IMR-90 (cell line): ENCODE data around the gene EMCN. TPM values are rescaled to one million over a fixed set of nuclear protein-coding genes. Genes with fewer than 3 reads are reported as not detected.

Experiments
- ATAC-seq: fragments of 200-7000 bp; cut with Tn5 transposase; 2 replicates; pipeline ENCODE4 v1.9.1; 2020; ENCODE audit warnings: low read depth, mild to moderate bottlenecking, moderate library complexity
- BruUV-seq: library from RNA; stranded (reverse); fragments of 400-500 nt; replicated peaks from 2 replicates; lab custom pipeline; 2021; lab: Mats Ljungman, UMichigan
- CTCF ChIA-PET: fragments of 300-600 bp; formaldehyde crosslinking; extraction: SDS; loops from one replicate; lab custom pipeline; 2021; ENCODE audit warnings: antibody characterized with exemption; lab: Yijun Ruan, JAX
- POLR2A ChIA-PET: fragments of 300-600 bp; sonication (Branson Sonifier 250); formaldehyde crosslinking; loops from one replicate; lab custom pipeline; 2022; ENCODE audit warnings: antibody characterized with exemption; ENCODE audit not compliant: unreplicated experiment; lab: Charles Lee
- DNase-seq: peaks from one replicate; pipeline ENCODE4 v3.0.0; 2013
- H2AFZ ChIP-seq: replicated peaks from 2 replicates; pipeline ENCODE3; 2013; ENCODE audit warnings: low read length, mild to moderate bottlenecking; ENCODE audit not compliant: poor library complexity
- H2AK5ac ChIP-seq: 2 replicates; pipeline ENCODE4 v1.6.1; 2013; ENCODE audit warnings: low read depth, low read length, inconsistent platforms
- H2AK9ac ChIP-seq: replicated peaks from 2 replicates; pipeline ENCODE3; 2013; ENCODE audit warnings: mild to moderate bottlenecking, low read depth, low read length, moderate library complexity; ENCODE audit not compliant: poor library complexity
- H2BK120ac ChIP-seq: 2 replicates; pipeline ENCODE4 v1.6.1; 2013; ENCODE audit warnings: low read depth, low read length, inconsistent platforms
- H2BK15ac ChIP-seq: 3 replicates; pipeline ENCODE4 v1.6.1; 2013; ENCODE audit warnings: low read depth, low read length, inconsistent platforms
- H2BK20ac ChIP-seq: 2 replicates; pipeline ENCODE4 v1.6.1; 2013; ENCODE audit warnings: low read depth, mild to moderate bottlenecking, inconsistent platforms, low read length, moderate library complexity
- H2BK5ac ChIP-seq: 2 replicates; pipeline ENCODE4 v1.6.1; 2013; ENCODE audit warnings: mild to moderate bottlenecking, low read depth, low read length, inconsistent platforms; ENCODE audit not compliant: poor library complexity, severe bottlenecking
- H3K14ac ChIP-seq: replicated peaks from 2 replicates; pipeline ENCODE4 v1.6.1; 2013; ENCODE audit warnings: low read depth, low read length, inconsistent platforms
- H3K18ac ChIP-seq: 2 replicates; pipeline ENCODE4 v1.6.1; 2013; ENCODE audit warnings: low read depth, low read length, control low read depth
- H3K23ac ChIP-seq: 2 replicates; pipeline ENCODE4 v1.6.1; 2013; ENCODE audit warnings: low read depth, low read length, inconsistent platforms
- H3K27ac ChIP-seq: 2 replicates; pipeline ENCODE4 v1.5.1; 2013; ENCODE audit warnings: mild to moderate bottlenecking, control low read depth, low read length; ENCODE audit not compliant: insufficient read depth
- H3K27me3 ChIP-seq: 2 replicates; pipeline ENCODE4 v1.6.1; 2013; ENCODE audit warnings: low read length; ENCODE audit not compliant: control insufficient read depth, insufficient read depth
- H3K36me3 ChIP-seq: 2 replicates; pipeline ENCODE4 v1.6.1; 2013; ENCODE audit warnings: low read length, mixed read lengths; ENCODE audit not compliant: control insufficient read depth, insufficient read depth
- H3K4ac ChIP-seq: 2 replicates; pipeline ENCODE4 v1.6.1; 2013; ENCODE audit warnings: low read depth, low read length, inconsistent platforms
- H3K4me1 ChIP-seq: 2 replicates; pipeline ENCODE4 v1.6.1; 2013; ENCODE audit warnings: low read length, mixed read lengths; ENCODE audit not compliant: control insufficient read depth, insufficient read depth
- H3K4me2 ChIP-seq: 2 replicates; pipeline ENCODE4 v1.6.1; 2013; ENCODE audit warnings: low read depth, mild to moderate bottlenecking, control low read depth, low read length, moderate library complexity
- H3K4me3 ChIP-seq: 2 replicates; pipeline ENCODE4 v1.5.1; 2013; ENCODE audit warnings: low read depth, mild to moderate bottlenecking, control low read depth, low read length, moderate library complexity; ENCODE audit not compliant: insufficient read depth
- H3K56ac ChIP-seq: 2 replicates; pipeline ENCODE4 v1.6.1; 2013; ENCODE audit warnings: low read length, inconsistent platforms; ENCODE audit not compliant: insufficient read depth; ENCODE audit errors: extremely low read depth
- H3K79me1 ChIP-seq, 2 experiments: 2 replicates each; pipeline ENCODE4 v1.6.1; 2013; ENCODE audit warnings: low read length in 2 of 2, inconsistent platforms in 1 of 2, low read depth in 1 of 2
- H3K9ac ChIP-seq: 2 replicates; pipeline ENCODE4 v1.6.1; 2013; ENCODE audit warnings: low read depth, low read length, control low read depth
- H3K9me1 ChIP-seq: 2 replicates; pipeline ENCODE4 v1.6.1; 2013; ENCODE audit warnings: low read length, inconsistent platforms; ENCODE audit not compliant: insufficient read depth
- H3K9me3 ChIP-seq: 2 replicates; pipeline ENCODE4 v1.6.1; 2013; ENCODE audit warnings: low read length; ENCODE audit not compliant: control insufficient read depth, insufficient read depth
- H4K20me1 ChIP-seq: 2 replicates; pipeline ENCODE4 v1.6.1; 2013; ENCODE audit warnings: low read length, inconsistent platforms; ENCODE audit not compliant: insufficient read depth
- H4K5ac ChIP-seq: 2 replicates; pipeline ENCODE4 v1.6.1; 2013; ENCODE audit warnings: mild to moderate bottlenecking, low read depth, low read length, control low read depth
- H4K8ac ChIP-seq, 2 experiments: 2 replicates each; pipeline ENCODE4 v1.6.1; 2013; ENCODE audit warnings: low read depth in 2 of 2, low read length in 2 of 2, control low read depth in 1 of 2, inconsistent platforms in 1 of 2
- H4K91ac ChIP-seq: 2 replicates; pipeline ENCODE4 v1.6.1; 2013; ENCODE audit warnings: low read depth, low read length, inconsistent platforms; ENCODE audit not compliant: insufficient read depth
- BHLHE40 ChIP-seq: fragments of 150-350 bp; IDR thresholded peaks from 2 replicates; pipeline ENCODE4 v1.6.1; 2016; ENCODE audit warnings: mild to moderate bottlenecking, low read depth, low read length
- CHD1 ChIP-seq: IDR thresholded peaks from 2 replicates; pipeline ENCODE4 v1.6.1; 2012; ENCODE audit warnings: low read depth, low read length, improper control_type of control experiment
- CTCF ChIP-seq: conservative IDR thresholded peaks from 2 replicates; pipeline ENCODE4 v1.5.1; 2012; ENCODE audit warnings: mild to moderate bottlenecking, low read depth, low read length, improper control_type of control experiment
- ELK1 ChIP-seq: fragments of 150-350 bp; IDR thresholded peaks from 2 replicates; pipeline ENCODE4 v1.6.1; 2016; ENCODE audit warnings: low read depth, mild to moderate bottlenecking, low read length, moderate library complexity, borderline replicate concordance
- FOS ChIP-seq: fragments of 150-350 bp; IDR thresholded peaks from 2 replicates; pipeline ENCODE4 v1.6.1; 2016; ENCODE audit warnings: low read depth, low read length
- MAFK ChIP-seq: IDR thresholded peaks from 2 replicates; pipeline ENCODE4 v1.6.1; 2012; ENCODE audit warnings: low read depth, low read length, improper control_type of control experiment
- MAZ ChIP-seq: IDR thresholded peaks from 2 replicates; pipeline ENCODE4 v1.6.1; 2012; ENCODE audit warnings: low read depth, mild to moderate bottlenecking, low read length, improper control_type of control experiment, moderate library complexity, borderline replicate concordance
- NFE2L2 ChIP-seq: fragments of 150-350 bp; IDR thresholded peaks from 2 replicates; pipeline ENCODE4 v1.6.1; 2016; ENCODE audit warnings: low read depth, mild to moderate bottlenecking, low read length
- POLR2A ChIP-seq: IDR thresholded peaks from 2 replicates; pipeline ENCODE4 v1.6.1; 2012; ENCODE audit warnings: mild to moderate bottlenecking, low read depth, low read length
- RAD21 ChIP-seq: IDR thresholded peaks from 2 replicates; pipeline ENCODE4 v1.6.1; 2012; ENCODE audit warnings: low read length, improper control_type of control experiment
- RCOR1 ChIP-seq: IDR thresholded peaks from 2 replicates; pipeline ENCODE4 v1.6.1; 2012; ENCODE audit warnings: mild to moderate bottlenecking, low read length, improper control_type of control experiment; ENCODE audit not compliant: insufficient replicate concordance
- SMC3 ChIP-seq: fragments of 150-350 bp; IDR thresholded peaks from 2 replicates; pipeline ENCODE4 v1.6.1; 2016; ENCODE audit warnings: low read depth, mild to moderate bottlenecking, antibody characterized with exemption, low read length, moderate library complexity
- USF2 ChIP-seq: fragments of 150-350 bp; IDR thresholded peaks from 2 replicates; pipeline ENCODE4 v1.6.1; 2017; ENCODE audit warnings: mild to moderate bottlenecking, antibody characterized with exemption, low read length, low read depth
- WGBS, 2 experiments: methylation state at CpG; one replicate each; pipeline versions ENCODE4 v1.1.5 to v1.1.7; 2013; ENCODE audit warnings: missing lambda C conversion rate in 2 of 2; ENCODE audit not compliant: insufficient read length in 1 of 2; ENCODE audit errors: extremely low coverage in 2 of 2; 5-methylcytosine and 5-hydroxymethylcytosine counted together
- dilution Hi-C: fragments of 300-500 bp; cut with HindIII; formaldehyde crosslinking; loops from one replicate; pipeline ENCODE4 v1.14.3; 2018; ENCODE audit warnings: low sequenced_read_pairs; ENCODE audit not compliant: unreplicated experiment
- in situ Hi-C: fragments of 300-500 bp; cut with MboI; formaldehyde crosslinking; loops from 3 replicates; pipeline ENCODE4 v1.14.3; 2019; ENCODE audit warnings: low sequenced_read_pairs, inconsistent platforms, mixed read lengths
- intact Hi-C: fragments of 100-400 bp; cut with micrococcal nuclease; formaldehyde crosslinking; loops from 2 replicates; pipeline ENCODE4 v1.10.0; 2022
- polyA plus RNA-seq, 3 experiments: library from polyadenylated mRNA; depleted of rRNA; stranded (reverse); fragments of >200 nt; gene quantifications; 2 replicates each; pipeline ENCODE4 v1.2.3, GENCODE V29; 2012; ENCODE audit warnings: low replicate concordance in 1 of 3
- total RNA-seq: library from RNA; depleted of rRNA; stranded (reverse); fragments of >200 nt; gene quantifications from 2 replicates; pipeline ENCODE4 v1.2.3, GENCODE V29; 2012

Gene EMCN
- total and polyA plus RNA-seq, 2 of the 4 experiments (the other 2 are of a cell fraction), result not detected

- in situ Hi-C loops (no loop called here), intact Hi-C loops (no loop called here), dilution Hi-C loops (no loop called here)
- Histone ChIP-seq H2BK15ac (no peak overlapping the region), H3K18ac (no peak overlapping the region), H4K5ac (no peak overlapping the region), H3K56ac (no peak overlapping the region), H2BK5ac (no peak overlapping the region), H3K9me1 (no peaks in the 10 kb centered on the region), H2BK120ac (no peak overlapping the region), H2AFZ (no peak overlapping the region), H3K4me3 (no peak overlapping the region), H2BK20ac (no peak overlapping the region), H3K79me1 (no peaks in the 10 kb centered on the region), H3K27me3 (no peaks in the 10 kb centered on the region), H3K4ac (no peak overlapping the region), H3K9me3 (no peaks in the 10 kb centered on the region), H3K4me1 (no peaks in the 10 kb centered on the region), H3K9ac (no peak overlapping the region), H3K27ac (no peak overlapping the region), H4K91ac (no peak overlapping the region), H2AK5ac (no peak overlapping the region), H3K4me2 (no peak overlapping the region), H4K8ac (no peak overlapping the region), H3K23ac (no peak overlapping the region), H3K14ac (no peak overlapping the region), H2AK9ac (no peak overlapping the region), H3K36me3 (no peaks in the 10 kb centered on the region), H4K20me1 (no peaks in the 10 kb centered on the region)
- no CpG with 5 or more reads among the region's 3 CpGs for WGBS, 2 experiments
- no TSS peak for BruUV-seq
- CTCF ChIA-PET, result interaction anchor here (1.0 kb wide), 2 partner anchors 12 to 16 kb away, joined by 3 read pairs; no protein-coding TSS in a partner anchor
- POLR2A ChIA-PET, result no interaction called here
- no peak for DNase-seq
- TF ChIP-seq CTCF, result peak; percentile 31; the same call in 1 of the 2 replicates
- no peak for TF ChIP-seq FOS
- TF ChIP-seq RAD21, result peak; percentile 10; the same call in 1 of the 2 replicates
- no peak for TF ChIP-seq ELK1
- no peak for TF ChIP-seq CHD1
- no peak for TF ChIP-seq NFE2L2
- no peak for TF ChIP-seq POLR2A
- no peak for TF ChIP-seq RCOR1
- no peak for TF ChIP-seq MAFK
- no peak for TF ChIP-seq SMC3
- no peak for TF ChIP-seq MAZ
- TF ChIP-seq USF2, result no peak
- TF ChIP-seq BHLHE40, result no peak
- no peak for ATAC-seq
Observed at GRCh38 chr4:100372432-100372831, 145.4 kb downstream of the EMCN start.
